GM21786 (cell line): ENCODE data around the gene FADS6.

Source experiments
- ATAC-seq: cut with Tn5 transposase; IDR thresholded peaks from one replicate; pipeline ENCODE4 v1.9.1; 2021; ENCODE audit not compliant: unreplicated experiment

FADS6 gene

DNA sequence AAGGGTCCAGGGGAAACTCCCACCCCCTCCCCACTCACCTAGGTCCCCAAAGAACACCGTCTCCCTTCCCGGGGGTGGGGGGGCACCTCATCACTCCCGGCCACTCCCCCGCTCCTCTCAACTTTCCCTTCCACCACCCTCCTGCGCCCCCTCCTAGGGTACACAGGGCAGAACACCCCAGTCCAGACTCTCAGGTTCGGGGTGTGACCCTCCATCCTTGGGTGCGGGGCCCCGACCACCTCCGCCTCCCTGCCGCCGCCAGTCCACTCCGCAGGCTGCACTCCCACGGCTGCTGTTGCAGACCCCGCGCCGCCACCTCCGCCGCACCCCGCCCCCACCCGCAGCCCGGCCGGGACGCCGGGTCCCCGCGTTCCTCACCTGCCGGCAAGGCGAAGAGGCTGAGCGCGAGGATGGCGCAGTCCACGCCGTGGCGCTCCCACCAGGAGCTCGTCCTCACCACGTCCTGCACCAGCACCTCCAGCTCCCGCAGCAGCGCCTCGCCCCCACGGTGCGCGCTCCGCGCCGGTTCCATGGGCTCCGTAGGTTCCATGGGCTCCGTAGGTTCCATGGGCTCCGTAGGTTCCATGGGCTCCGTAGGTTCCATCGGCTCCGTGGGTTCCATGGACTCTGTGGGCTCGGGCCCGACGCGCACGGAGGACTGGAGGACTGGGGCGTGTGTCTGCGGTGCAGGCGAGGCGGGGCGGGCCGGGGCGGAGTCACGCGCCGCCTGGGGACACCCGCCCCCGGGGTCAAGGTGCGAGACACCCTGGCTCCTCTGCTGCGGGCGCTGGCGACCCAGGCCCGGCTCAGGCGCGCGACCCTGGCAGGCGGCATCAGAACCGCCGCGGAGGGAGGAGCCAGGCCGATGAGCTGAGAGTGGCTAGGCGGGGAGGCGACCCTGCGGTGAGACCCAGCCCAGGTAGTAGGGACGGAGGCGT is at the start of gene FADS6:
TSS of gene FADS6 (minus strand) at position 660 of the 938 bp plus-strand sequence. CDS start at position 622, 38 bp downstream.
- no peak for ATAC-seq

GRCh38 chr17:74941128-74941725 is 47.8 kb upstream of the FADS6 start:
- ATAC-seq = no peak

DNA sequence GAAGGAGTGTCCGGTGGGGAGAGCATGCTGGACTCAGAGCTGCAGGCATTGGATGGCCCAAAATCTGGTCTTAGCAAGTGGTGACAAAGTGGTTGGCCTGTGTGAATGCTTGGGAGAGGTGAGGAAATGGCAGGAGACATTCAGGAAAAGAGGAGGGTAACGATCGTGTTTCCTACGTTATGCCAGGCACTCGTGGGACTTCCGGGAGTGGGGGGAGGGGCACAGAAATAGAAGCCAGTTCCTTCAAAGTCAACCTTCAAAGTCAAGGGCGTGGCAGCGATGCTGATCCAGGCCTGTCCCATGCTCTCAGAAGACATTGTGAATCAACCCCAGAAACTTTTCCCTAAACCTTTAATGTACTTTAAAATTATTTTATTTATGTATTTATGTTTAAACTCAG is 46.1 kb upstream of the FADS6 start:
- no peak for ATAC-seq

DNA sequence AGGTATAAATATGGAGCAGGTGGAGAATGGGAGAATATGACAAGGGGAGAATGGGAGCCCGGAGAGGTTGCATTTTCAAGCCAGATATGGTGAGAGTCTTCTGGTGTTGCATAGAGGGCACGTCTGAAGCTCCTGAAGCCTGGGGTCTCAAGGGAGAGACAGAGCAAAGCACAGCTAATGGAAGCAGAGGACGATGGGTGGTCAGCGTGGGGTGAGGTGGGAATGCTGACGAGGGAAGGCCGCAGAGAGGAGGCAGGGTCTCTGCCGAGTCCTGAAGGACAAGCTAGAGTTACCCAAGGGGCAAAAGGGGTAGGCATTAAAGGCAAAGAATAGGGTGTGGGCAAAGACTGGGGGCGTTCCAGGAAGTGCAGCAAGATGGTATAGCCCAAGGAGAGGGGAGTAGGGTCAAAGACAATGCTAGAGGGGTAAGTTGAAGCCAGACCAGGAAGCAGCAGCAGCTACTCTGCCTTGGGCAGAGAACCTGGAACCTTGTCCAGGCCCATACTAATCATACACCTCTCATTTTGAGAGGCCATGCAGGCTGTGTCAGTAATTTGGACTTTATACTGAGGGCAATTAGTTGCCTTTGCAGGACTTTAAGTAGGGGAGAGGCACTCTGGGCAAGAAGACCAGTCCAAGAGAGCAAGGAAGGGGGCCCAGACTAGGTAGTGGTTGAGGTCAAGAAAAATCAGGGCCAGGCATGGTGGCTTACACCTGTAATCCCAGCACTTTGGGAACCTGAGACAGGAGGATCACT is 44.9 kb upstream of the FADS6 start:
- ATAC-seq = no peak

DNA sequence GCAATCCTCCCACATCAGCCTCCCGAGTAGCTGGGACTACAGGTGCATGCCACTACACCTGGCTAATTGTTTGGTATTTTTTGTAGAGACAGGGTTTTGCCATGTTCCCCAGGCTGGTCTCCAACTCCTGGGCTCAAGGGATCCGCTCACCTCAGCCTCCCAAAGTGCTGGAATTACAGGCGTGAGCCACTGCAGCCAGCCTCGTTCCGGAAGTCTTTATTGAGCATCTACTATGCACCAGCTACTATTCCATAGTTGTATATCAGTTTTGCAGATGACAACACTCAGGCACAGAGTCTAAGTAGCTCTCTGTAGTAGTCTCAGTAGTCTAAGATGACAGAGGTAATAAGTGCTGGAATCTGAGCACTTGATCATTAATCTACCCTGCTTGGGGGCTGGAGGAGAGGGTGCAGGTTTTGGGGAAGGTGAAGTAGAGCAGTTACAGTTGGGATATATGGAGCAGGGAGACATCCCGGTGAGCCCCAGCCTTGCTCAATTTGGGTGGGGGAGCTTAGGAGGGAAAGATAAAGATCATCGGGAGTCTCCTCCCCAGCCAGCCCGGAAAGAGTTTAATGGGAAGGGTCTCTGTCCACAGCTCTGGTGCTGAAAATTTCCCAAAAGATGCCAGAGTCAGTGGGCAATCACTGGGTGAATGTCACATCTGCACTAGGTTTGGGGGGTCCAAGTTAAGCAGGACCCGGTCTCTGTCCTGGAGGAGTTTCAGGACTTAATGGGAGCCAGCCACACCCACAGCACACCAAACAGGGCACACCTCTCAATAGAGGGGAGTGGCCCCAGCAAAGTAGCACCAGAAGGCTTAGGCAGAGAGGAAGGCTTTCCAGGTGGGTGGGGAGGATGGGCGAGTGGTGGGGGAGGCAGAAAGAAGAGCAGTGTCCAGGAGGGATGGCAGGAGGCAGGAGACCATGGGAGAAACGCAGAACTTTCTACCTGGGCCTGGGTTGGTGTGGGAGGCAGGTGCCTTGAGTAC is 43.9 kb upstream of the FADS6 start:
- no peak for ATAC-seq

- ATAC-seq = no peak
Measured at GRCh38 chr17:74936470-74936799, 43.0 kb upstream of the FADS6 start.

GRCh38 chr17:74935585-74936469 is 42.4 kb upstream of the FADS6 start, which contains the start of gene OTOP3:
Gene OTOP3 (plus strand): TSS chr17:74935898. CDS start chr17:74935922, 24 bp downstream.
- no peak for ATAC-seq

DNA sequence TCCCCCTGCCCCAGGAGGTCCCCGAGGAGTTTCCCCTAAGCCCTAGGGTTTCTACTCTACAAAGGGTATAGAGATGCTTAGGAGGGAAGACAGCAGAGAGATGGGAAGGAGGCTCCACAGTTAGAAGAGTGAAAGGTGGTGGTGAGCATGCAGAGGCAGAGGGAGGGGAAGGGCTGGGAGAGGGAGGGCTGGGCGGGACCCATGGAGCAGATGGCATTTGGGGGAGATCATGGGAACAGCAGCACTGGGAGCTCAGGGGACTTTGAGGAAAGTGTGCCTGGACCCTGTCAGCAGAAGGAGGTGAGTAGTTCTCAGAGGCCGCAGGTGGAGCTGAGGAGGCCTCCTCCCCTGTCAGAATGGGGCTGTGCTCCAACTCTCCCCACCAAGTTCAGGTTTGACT is 41.6 kb upstream of the FADS6 start:
- ATAC-seq = no peak

DNA sequence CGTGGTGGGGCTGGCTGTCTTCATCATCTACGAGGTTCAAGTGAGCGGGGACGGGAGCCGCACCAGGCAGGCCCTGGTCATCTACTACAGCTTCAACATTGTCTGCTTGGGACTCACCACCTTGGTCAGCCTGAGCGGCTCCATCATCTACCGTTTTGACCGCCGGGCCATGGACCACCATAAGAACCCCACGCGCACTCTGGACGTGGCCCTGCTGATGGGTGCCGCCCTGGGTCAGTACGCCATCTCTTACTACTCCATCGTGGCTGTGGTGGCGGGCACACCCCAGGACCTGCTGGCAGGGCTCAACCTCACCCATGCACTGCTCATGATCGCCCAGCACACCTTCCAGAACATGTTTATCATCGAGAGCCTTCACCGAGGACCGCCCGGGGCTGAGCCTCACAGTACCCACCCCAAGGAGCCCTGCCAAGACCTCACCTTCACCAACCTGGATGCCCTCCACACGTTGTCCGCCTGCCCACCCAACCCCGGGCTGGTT is 37.2 kb upstream of the FADS6 start:
- no peak for ATAC-seq

DNA sequence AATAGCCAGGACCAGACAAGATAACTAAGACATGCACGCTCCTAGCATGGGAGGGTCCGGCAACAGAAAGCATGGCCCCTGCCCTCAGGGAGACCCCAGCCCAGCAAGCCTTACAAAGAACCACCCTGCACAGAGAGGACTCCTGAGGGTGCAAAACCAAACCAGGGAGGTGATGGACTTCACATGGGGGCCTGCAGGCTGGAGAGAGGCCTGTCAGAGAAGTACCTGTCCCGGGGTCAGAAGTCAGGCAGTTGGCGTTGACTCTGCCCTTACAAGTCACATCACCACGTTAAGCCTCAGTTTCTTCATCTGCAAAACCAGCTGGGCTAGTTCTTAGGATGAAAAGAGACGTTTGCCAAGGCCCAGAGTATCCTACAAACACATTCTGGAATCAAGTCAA is 35.4 kb upstream of the FADS6 start:
- ATAC-seq = no peak

DNA sequence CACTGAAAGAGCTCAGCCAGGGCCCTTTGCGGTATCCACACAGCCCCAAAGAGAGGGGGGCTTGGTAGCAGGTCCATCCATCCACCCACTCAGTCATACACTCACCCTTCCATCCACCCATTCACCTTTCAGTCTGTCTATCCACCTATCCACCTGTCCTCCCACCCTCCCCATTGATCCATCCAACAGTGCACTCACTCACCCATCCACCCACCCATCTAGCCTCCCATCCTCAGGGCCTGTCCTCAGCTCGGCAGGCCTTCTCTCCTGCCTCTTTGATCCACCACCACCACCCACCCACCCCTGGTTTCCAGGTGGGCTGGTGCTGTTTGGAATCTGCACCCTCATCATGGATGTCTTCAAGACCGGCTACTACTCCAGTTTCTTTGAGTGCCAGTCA is 31.8 kb upstream of the FADS6 start:
- no peak for ATAC-seq

- no peak for ATAC-seq
Measured at GRCh38 chr17:74924250-74924948, 31.0 kb upstream of the FADS6 start, which contains the start of gene OTOP2. Gene OTOP2 (plus strand): TSS chr17:74924273. CDS start chr17:74924633, 360 bp downstream.

GRCh38 chr17:74923538-74924249 is 30.3 kb upstream of the FADS6 start:
- no peak for ATAC-seq

DNA sequence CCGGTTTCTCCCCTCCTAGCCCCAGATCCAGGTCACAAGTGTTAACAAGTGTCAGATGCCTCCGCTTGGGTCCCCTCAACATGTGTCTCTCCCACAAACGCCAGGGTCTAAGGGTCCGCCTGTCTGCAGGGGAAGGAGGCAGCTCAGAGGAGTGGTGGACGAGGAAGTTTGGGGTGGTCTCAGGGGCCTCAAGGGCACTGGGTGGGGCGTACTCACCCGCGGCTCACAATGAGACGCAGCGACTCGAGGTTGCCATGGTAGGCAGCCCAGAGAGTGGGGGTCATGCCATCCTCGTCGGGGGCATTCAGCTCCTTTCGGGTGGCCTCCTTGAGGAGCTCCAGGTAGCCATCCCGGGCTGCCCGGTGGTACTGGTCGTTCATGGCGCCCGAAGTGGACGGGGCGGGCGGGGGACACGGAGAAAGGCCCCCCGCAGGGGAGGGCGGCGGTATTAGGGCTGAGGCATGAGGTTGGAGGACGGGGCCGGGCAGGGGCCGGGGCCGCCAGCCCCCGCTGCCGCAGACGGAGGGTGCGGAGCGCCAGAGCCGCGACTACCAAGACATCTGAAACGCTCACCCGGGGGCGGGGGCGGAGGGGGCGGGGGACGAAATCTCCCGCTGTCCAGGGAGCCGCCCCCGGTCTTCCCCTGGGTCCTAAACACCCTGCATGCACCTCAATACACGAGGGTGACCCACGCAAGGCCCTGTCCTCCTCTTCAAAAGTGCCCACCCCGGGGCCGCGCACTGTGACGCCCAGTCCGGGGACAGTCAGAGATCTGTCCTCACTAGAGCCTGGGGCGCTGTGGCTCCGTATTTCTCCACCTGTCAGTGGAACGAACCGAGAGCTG is 29.5 kb upstream of the FADS6 start, which contains the start of gene USH1G:
TSS of gene USH1G (minus strand) at position 562 of the 844 bp plus-strand sequence. CDS start at position 380, 182 bp downstream.
- ATAC-seq = no peak

DNA sequence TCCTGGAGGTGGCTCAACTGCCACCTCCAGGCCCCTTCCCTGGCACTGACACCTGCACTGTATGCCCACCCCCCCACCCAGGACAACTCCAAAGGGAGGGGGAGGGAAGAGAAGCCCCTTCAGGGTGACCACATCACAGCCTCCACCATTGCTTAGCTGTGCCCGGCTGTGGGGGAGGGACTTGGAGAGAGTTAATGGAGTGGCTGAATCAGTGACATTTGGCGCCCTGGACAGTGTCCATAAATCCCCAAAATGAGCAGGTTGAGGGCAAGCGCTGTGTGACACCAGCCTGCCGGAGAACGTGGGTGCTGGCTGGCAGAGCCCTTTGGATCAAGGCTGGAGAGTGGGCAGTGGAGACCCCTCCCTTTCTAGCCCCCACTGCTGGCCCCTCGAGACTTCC is 28.7 kb upstream of the FADS6 start:
- ATAC-seq = no peak

GRCh38 chr17:74921769-74922168 is 28.3 kb upstream of the FADS6 start:
- no peak for ATAC-seq
